ENCODE data around the gene CTSO. TPM values are rescaled to one million over a fixed set of nuclear protein-coding genes. Genes with fewer than 3 reads are reported as not detected.

CTSO gene
- total RNA-seq, 1 donor from 2014 or later = 24.5 TPM

Other genes with a start within 250 kb of the CTSO start
- gene GUCY1B1, start 194.8 kb downstream of the CTSO start, total RNA-seq = 26.6 TPM
- gene ASIC5, start 87.6 kb downstream of the CTSO start, total RNA-seq = not detected
- gene TDO2, start 50.2 kb downstream of the CTSO start, total RNA-seq = 1.0 TPM

Data from tongue (tissue), 1 donor.